GM23338 (cell line): ENCODE measurements around the gene SRMS. TPM values are rescaled to one million over a fixed set of nuclear protein-coding genes. Genes with fewer than 3 reads are reported as not detected.
"Not testable (repeated sequence)": the region's sequence is repeated elsewhere in the genome, so short reads cannot be mapped to it uniquely, and the experiment has no call there.

ENCODE experiments used
- ATAC-seq: fragments of 200-7000 bp; cut with Tn5 transposase; 3 replicates; pipeline ENCODE4 v1.9.1; 2020
- DNase-seq: peaks from one replicate; pipeline ENCODE4 v3.0.0-alpha.2; 2015; ENCODE audit warnings: low spot score
- H2AFZ ChIP-seq: fragments of 200-600 bp; sonication (generic); 2 replicates; pipeline ENCODE4 v1.8.0; 2016; ENCODE audit warnings: antibody characterized with exemption, mild to moderate bottlenecking, moderate library complexity
- H3F3A ChIP-seq: fragments of 200-600 bp; sonication (generic); replicated peaks from 2 replicates; pipeline ENCODE4 v1.8.0; 2017; ENCODE audit warnings: antibody characterized with exemption, mixed run types, low read depth
- H3K27ac ChIP-seq: fragments of 200-600 bp; sonication (generic); 2 replicates; pipeline ENCODE4 v1.6.1; 2016; ENCODE audit warnings: low read depth
- H3K27me3 ChIP-seq: fragments of 200-600 bp; sonication (generic); 2 replicates; pipeline ENCODE4 v1.8.0; 2016; ENCODE audit warnings: mild to moderate bottlenecking, mixed run types, moderate library complexity; ENCODE audit not compliant: insufficient read depth
- H3K36me3 ChIP-seq: fragments of 200-600 bp; sonication (generic); 2 replicates; pipeline ENCODE4 v1.8.0; 2016; ENCODE audit warnings: mild to moderate bottlenecking; ENCODE audit not compliant: insufficient read depth
- H3K4me1 ChIP-seq: fragments of 200-600 bp; sonication (generic); 2 replicates; pipeline ENCODE4 v1.8.0; 2016; ENCODE audit warnings: mild to moderate bottlenecking, moderate library complexity; ENCODE audit not compliant: insufficient read depth
- H3K4me2 ChIP-seq: fragments of 200-600 bp; sonication (generic); 2 replicates; pipeline ENCODE4 v1.7.1; 2017; ENCODE audit warnings: mixed run types
- H3K4me3 ChIP-seq: fragments of 200-600 bp; sonication (generic); 2 replicates; pipeline ENCODE4 v1.6.1; 2016; ENCODE audit warnings: mixed run types
- H3K79me2 ChIP-seq: fragments of 200-600 bp; sonication (generic); replicated peaks from 2 replicates; pipeline ENCODE4 v1.8.0; 2017; ENCODE audit warnings: mild to moderate bottlenecking; ENCODE audit not compliant: insufficient read depth
- H3K9me2 ChIP-seq: fragments of 200-600 bp; sonication (generic); 2 replicates; pipeline ENCODE4 v1.8.0; 2017; ENCODE audit not compliant: insufficient read depth
- H4K20me1 ChIP-seq: fragments of 200-600 bp; sonication (generic); replicated peaks from 2 replicates; pipeline ENCODE4 v1.8.0; 2017; ENCODE audit warnings: mild to moderate bottlenecking; ENCODE audit not compliant: insufficient read depth
- H3K27ac Mint-ChIP-seq: 2 replicates; pipeline ENCODE4 v1.8.0; 2020; ENCODE audit warnings: inconsistent platforms, mild to moderate bottlenecking, moderate library complexity, mixed read lengths
- H3K27me3 Mint-ChIP-seq: 3 replicates; pipeline ENCODE4 v1.8.0; 2022; ENCODE audit warnings: low read depth, mild to moderate bottlenecking, moderate library complexity, mixed read lengths, inconsistent platforms; ENCODE audit not compliant: insufficient read depth, poor library complexity
- H3K36me3 Mint-ChIP-seq: 3 replicates; pipeline ENCODE4 v1.8.0; 2021; ENCODE audit warnings: low read depth, mild to moderate bottlenecking, inconsistent platforms, moderate library complexity, mixed read lengths
- H3K4me1 Mint-ChIP-seq: 3 replicates; pipeline ENCODE4 v1.8.0; 2020; ENCODE audit warnings: mild to moderate bottlenecking, inconsistent platforms, mixed read lengths
- H3K4me3 Mint-ChIP-seq: 3 replicates; pipeline ENCODE4 v1.8.0; 2021; ENCODE audit warnings: moderate library complexity, mild to moderate bottlenecking, inconsistent platforms, mixed read lengths
- H3K9me3 Mint-ChIP-seq: 3 replicates; pipeline ENCODE4 v1.8.0; 2020; ENCODE audit warnings: moderate library complexity, mild to moderate bottlenecking, inconsistent platforms, mixed read lengths
- EZH2phosphoT487 ChIP-seq: fragments of 200-600 bp; sonication (generic); IDR thresholded peaks from one replicate; pipeline ENCODE4 v1.8.1; 2018; ENCODE audit warnings: antibody characterized with exemption; ENCODE audit not compliant: unreplicated experiment
- JUNB ChIP-seq: IDR thresholded peaks from one replicate; pipeline ENCODE4 v1.6.1; 2016; ENCODE audit warnings: antibody characterized with exemption; ENCODE audit not compliant: unreplicated experiment
- POLR2AphosphoS5 ChIP-seq: IDR thresholded peaks from 2 replicates; pipeline ENCODE4 v1.6.1; 2016; ENCODE audit warnings: antibody characterized with exemption, low read depth
- ZNF114 ChIP-seq: fragments of 250-450 bp; sonication (Bioruptor Pico); IDR thresholded peaks from 2 replicates; pipeline ENCODE4 v1.5.0; 2020; ENCODE audit warnings: mild to moderate bottlenecking, moderate library complexity
- ZNF331 ChIP-seq: fragments of 250-450 bp; sonication (Bioruptor Pico); IDR thresholded peaks from 2 replicates; pipeline ENCODE4 v1.5.0; 2020; ENCODE audit warnings: low read depth, mild to moderate bottlenecking, moderate library complexity
- polyA plus RNA-seq: library from polyadenylated mRNA; unstranded; fragments of >200 nt; fragmentation: Nextera tagmentation; extraction: Ambion mirVana; gene quantifications from 2 replicates; pipeline ENCODE4 v1.2.1, GENCODE V29; 2016
- total RNA-seq: library from RNA; depleted of rRNA; stranded (reverse); fragments of >200 nt; shearing (Covaris generic); gene quantifications from 2 replicates; pipeline ENCODE4 v1.2.3, GENCODE V29; 2014
- TF ChIP-seq, protein P1 (sequence below): IDR thresholded peaks from one replicate; pipeline ENCODE4 v1.6.1; 2018; ENCODE audit warnings: antibody characterized with exemption; ENCODE audit not compliant: unreplicated experiment
- TF ChIP-seq, protein P2 (sequence below), 2 experiments: fragments of 200-600 bp in 1 of 2; sonication (generic) in 1 of 2; conservative IDR thresholded peaks; 2 replicates each; pipeline versions ENCODE4 v1.5.1 to v1.6.1; 2016 to 2017; ENCODE audit warnings: antibody characterized with exemption in 2 of 2, low read depth in 2 of 2, mild to moderate bottlenecking in 2 of 2, moderate library complexity in 1 of 2
- TF ChIP-seq, protein P3 (sequence below): IDR thresholded peaks from 2 replicates; pipeline ENCODE4 v1.6.1; 2016; ENCODE audit warnings: antibody characterized with exemption

Gene SRMS
- total and polyA plus RNA-seq, 2 experiments from 2014 or later: 0.23 to 0.59 TPM

- TF ChIP-seq, protein P1, sequence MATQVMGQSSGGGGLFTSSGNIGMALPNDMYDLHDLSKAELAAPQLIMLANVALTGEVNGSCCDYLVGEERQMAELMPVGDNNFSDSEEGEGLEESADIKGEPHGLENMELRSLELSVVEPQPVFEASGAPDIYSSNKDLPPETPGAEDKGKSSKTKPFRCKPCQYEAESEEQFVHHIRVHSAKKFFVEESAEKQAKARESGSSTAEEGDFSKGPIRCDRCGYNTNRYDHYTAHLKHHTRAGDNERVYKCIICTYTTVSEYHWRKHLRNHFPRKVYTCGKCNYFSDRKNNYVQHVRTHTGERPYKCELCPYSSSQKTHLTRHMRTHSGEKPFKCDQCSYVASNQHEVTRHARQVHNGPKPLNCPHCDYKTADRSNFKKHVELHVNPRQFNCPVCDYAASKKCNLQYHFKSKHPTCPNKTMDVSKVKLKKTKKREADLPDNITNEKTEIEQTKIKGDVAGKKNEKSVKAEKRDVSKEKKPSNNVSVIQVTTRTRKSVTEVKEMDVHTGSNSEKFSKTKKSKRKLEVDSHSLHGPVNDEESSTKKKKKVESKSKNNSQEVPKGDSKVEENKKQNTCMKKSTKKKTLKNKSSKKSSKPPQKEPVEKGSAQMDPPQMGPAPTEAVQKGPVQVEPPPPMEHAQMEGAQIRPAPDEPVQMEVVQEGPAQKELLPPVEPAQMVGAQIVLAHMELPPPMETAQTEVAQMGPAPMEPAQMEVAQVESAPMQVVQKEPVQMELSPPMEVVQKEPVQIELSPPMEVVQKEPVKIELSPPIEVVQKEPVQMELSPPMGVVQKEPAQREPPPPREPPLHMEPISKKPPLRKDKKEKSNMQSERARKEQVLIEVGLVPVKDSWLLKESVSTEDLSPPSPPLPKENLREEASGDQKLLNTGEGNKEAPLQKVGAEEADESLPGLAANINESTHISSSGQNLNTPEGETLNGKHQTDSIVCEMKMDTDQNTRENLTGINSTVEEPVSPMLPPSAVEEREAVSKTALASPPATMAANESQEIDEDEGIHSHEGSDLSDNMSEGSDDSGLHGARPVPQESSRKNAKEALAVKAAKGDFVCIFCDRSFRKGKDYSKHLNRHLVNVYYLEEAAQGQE: no peak
- no peak for TF ChIP-seq POLR2AphosphoS5
- no peak for TF ChIP-seq JUNB
- no peak for TF ChIP-seq EZH2phosphoT487
- TF ChIP-seq, protein P2, sequence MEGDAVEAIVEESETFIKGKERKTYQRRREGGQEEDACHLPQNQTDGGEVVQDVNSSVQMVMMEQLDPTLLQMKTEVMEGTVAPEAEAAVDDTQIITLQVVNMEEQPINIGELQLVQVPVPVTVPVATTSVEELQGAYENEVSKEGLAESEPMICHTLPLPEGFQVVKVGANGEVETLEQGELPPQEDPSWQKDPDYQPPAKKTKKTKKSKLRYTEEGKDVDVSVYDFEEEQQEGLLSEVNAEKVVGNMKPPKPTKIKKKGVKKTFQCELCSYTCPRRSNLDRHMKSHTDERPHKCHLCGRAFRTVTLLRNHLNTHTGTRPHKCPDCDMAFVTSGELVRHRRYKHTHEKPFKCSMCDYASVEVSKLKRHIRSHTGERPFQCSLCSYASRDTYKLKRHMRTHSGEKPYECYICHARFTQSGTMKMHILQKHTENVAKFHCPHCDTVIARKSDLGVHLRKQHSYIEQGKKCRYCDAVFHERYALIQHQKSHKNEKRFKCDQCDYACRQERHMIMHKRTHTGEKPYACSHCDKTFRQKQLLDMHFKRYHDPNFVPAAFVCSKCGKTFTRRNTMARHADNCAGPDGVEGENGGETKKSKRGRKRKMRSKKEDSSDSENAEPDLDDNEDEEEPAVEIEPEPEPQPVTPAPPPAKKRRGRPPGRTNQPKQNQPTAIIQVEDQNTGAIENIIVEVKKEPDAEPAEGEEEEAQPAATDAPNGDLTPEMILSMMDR (conservative IDR thresholded peaks at IDR 0.05; ENCODE audit: low read depth in 2 of 2): no peak
Observed at GRCh38 chr20:63517376-63518309, 29.9 kb downstream of the SRMS start (continued).

GRCh38 chr20:63514520-63514919 lies 33.0 kb downstream of the SRMS start:
- ATAC-seq, H3K79me2 ChIP-seq, H3K27ac ChIP-seq, H3K4me3 ChIP-seq, H3K27me3 ChIP-seq, H3K36me3 Mint-ChIP-seq, H3F3A ChIP-seq, H4K20me1 ChIP-seq, H3K9me2 ChIP-seq, H3K4me2 ChIP-seq, H2AFZ ChIP-seq, H3K27me3 Mint-ChIP-seq, H3K27ac Mint-ChIP-seq, H3K4me1 ChIP-seq, H3K4me3 Mint-ChIP-seq, DNase-seq, H3K36me3 ChIP-seq: not testable (repeated sequence)
- peaks cover 14% of the 10 kb centered on the region; the same call in 2 of the 3 replicates for H3K9me3 Mint-ChIP-seq
- H3K4me1 Mint-ChIP-seq: peaks cover 13% of the 10 kb centered on the region

- H3K27ac ChIP-seq: no peak overlapping the region
- DNase-seq: no peak
- no peaks in the 10 kb centered on the region for H4K20me1 ChIP-seq
- H3K79me2 ChIP-seq: no peaks in the 10 kb centered on the region
- no peak overlapping the region for H2AFZ ChIP-seq
- H3K27me3 ChIP-seq: no peaks in the 10 kb centered on the region
- Mint-ChIP-seq H3K9me3 (peaks cover 19% of the 10 kb centered on the region), H3K4me3 (no peak overlapping the region), H3K27me3 (peaks cover 5% of the 10 kb centered on the region), H3K27ac (no peak overlapping the region), H3K36me3 (peaks cover 13% of the 10 kb centered on the region), H3K4me1 (peaks cover 7% of the 10 kb centered on the region)
- no peaks in the 10 kb centered on the region for H3K9me2 ChIP-seq
- H3K4me1 ChIP-seq: no peaks in the 10 kb centered on the region; the same call in 1 of the 2 replicates
- H3F3A ChIP-seq: 0 out of 2 replicates have a peak, but pooled peaks cover 3% of the 10 kb centered on the region
- H3K4me3 ChIP-seq: no peak overlapping the region
- H3K36me3 ChIP-seq: no peaks in the 10 kb centered on the region
- no peak for ATAC-seq
- no peak overlapping the region for H3K4me2 ChIP-seq
- TF ChIP-seq ZNF114 (CRISPR knock-in tag) (no peak), POLR2AphosphoS5 (no peak), ZNF331 (CRISPR knock-in tag) (no peak)
- TF ChIP-seq, protein P1: no peak
- TF ChIP-seq, protein P3, sequence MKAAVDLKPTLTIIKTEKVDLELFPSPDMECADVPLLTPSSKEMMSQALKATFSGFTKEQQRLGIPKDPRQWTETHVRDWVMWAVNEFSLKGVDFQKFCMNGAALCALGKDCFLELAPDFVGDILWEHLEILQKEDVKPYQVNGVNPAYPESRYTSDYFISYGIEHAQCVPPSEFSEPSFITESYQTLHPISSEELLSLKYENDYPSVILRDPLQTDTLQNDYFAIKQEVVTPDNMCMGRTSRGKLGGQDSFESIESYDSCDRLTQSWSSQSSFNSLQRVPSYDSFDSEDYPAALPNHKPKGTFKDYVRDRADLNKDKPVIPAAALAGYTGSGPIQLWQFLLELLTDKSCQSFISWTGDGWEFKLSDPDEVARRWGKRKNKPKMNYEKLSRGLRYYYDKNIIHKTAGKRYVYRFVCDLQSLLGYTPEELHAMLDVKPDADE: no peak
- TF ChIP-seq, protein P2 (conservative IDR thresholded peaks at IDR 0.05; ENCODE audit: low read depth in 2 of 2): no peak
Observed at GRCh38 chr20:63513207-63513606, 34.3 kb downstream of the SRMS start.
